GM18907 (cell line): Measurements from ENCODE around the gene CCL19.
"Not testable (repeated sequence)": the region's sequence is repeated elsewhere in the genome, so short reads cannot be mapped to it uniquely, and the experiment has no call there.

Source experiments
- ATAC-seq: cut with Tn5 transposase; IDR thresholded peaks from one replicate; pipeline ENCODE4 v1.9.1; 2021; ENCODE audit warnings: mild to moderate bottlenecking, moderate library complexity; ENCODE audit not compliant: unreplicated experiment

The CCL19 gene

GRCh38 chr9:34690983-34691935 is at the start of gene CCL19:
Gene CCL19, minus strand, starts transcription at chr9:34691276. Its CDS starts 137 bp downstream, at chr9:34691139.
- ATAC-seq = no peak

- ATAC-seq = not testable (repeated sequence)
Observed at GRCh38 chr9:34740176-34740575, 49.1 kb upstream of the CCL19 start.

- no peak for ATAC-seq
Observed at GRCh38 chr9:34737677-34738260, 46.7 kb upstream of the CCL19 start.

- ATAC-seq = no peak
Observed at GRCh38 chr9:34734720-34735119, 43.6 kb upstream of the CCL19 start.

- no peak for ATAC-seq
Observed at GRCh38 chr9:34732886-34733285, 41.8 kb upstream of the CCL19 start.

- ATAC-seq = no peak
Observed at GRCh38 chr9:34732478-34732877, 41.4 kb upstream of the CCL19 start.

GRCh38 chr9:34723141-34723540 is 32.1 kb upstream of the CCL19 start:
- no peak for ATAC-seq

GRCh38 chr9:34719769-34720025 is 28.6 kb upstream of the CCL19 start:
- ATAC-seq = not testable (repeated sequence)

GRCh38 chr9:34719021-34719768 is 28.1 kb upstream of the CCL19 start:
- ATAC-seq = no peak

GRCh38 chr9:34717996-34718614 is 27.0 kb upstream of the CCL19 start:
- ATAC-seq = no peak

- no peak for ATAC-seq
Observed at GRCh38 chr9:34716711-34717110, 25.6 kb upstream of the CCL19 start.

GRCh38 chr9:34715639-34716215 is 24.7 kb upstream of the CCL19 start:
- ATAC-seq = no peak

- no peak for ATAC-seq
Observed at GRCh38 chr9:34714007-34714406, 22.9 kb upstream of the CCL19 start.

- no peak for ATAC-seq
Observed at GRCh38 chr9:34712140-34712539, 21.1 kb upstream of the CCL19 start.

- ATAC-seq = no peak
Observed at GRCh38 chr9:34710023-34710422, 18.9 kb upstream of the CCL19 start, which contains the start of gene CCL21. Gene CCL21, minus strand, starts transcription at chr9:34710136. Its CDS starts 70 bp downstream, at chr9:34710066.

- ATAC-seq = no peak
Observed at GRCh38 chr9:34709196-34709978, 18.3 kb upstream of the CCL19 start.

GRCh38 chr9:34707130-34707529 is 16.1 kb upstream of the CCL19 start:
- no peak for ATAC-seq

GRCh38 chr9:34701769-34702736 is 11.0 kb upstream of the CCL19 start:
- ATAC-seq = peak; percentile 68
